AG09309 (cell line): ENCODE measurements around the gene CASQ1.

ENCODE experiments used
- DNase-seq: peaks from one replicate; pipeline ENCODE4 v3.0.0-alpha.2; 2010; ENCODE audit warnings: low read depth
- H3K4me3 ChIP-seq: 2 replicates; pipeline ENCODE4 v1.5.1; 2011; ENCODE audit warnings: mild to moderate bottlenecking, low read depth, low read length, moderate library complexity; ENCODE audit not compliant: control insufficient read depth
- TF ChIP-seq, protein P1 (sequence below): IDR thresholded peaks from 2 replicates; pipeline ENCODE4 v1.5.1; 2011; ENCODE audit warnings: mild to moderate bottlenecking, low read depth, low read length, inconsistent platforms; ENCODE audit not compliant: insufficient read depth, control insufficient read depth; ENCODE audit errors: missing control alignments

The CASQ1 gene

DNA sequence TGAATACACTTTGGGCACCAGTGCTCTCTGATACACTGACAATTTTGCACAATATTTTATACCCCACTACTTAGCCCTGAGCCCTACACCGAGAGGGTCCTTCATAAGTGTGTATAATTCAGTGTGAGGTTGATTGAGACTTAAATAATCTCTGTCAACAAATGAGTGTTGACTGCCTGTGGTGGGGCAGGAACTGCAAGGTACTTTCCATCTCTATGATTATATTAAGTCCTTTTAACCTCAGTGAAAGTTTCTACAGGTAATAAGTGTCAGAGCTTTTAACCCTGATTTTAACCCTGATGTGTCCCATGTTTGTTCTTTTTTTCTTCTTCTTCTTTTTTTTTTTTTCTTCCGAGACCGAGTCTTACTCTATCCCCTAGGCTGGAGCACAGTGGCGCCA lies 5.8 kb downstream of the CASQ1 start:
- H3K4me3 ChIP-seq, result no peak overlapping the region
- no peak for DNase-seq

DNA sequence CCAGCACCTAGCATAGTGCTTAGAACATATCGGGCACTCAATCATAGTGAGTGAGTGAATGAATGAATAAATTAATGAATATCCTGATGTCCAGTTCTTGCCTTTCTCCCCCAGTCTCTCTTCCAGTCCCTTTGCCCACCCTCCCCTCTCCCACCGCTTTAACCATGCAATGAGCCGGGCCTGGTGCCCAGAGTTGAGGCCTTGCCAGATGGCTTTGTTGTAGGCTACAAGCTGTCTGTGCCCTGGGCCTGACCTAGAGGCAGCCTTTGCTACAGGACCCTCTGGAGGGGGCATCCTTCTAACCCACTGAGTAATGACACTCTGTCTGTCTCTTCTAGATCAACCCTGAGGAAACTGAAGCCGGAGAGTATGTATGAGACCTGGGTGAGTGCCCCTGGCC lies 6.9 kb downstream of the CASQ1 start:
- no peak overlapping the region for H3K4me3 ChIP-seq
- TF ChIP-seq, protein P1, sequence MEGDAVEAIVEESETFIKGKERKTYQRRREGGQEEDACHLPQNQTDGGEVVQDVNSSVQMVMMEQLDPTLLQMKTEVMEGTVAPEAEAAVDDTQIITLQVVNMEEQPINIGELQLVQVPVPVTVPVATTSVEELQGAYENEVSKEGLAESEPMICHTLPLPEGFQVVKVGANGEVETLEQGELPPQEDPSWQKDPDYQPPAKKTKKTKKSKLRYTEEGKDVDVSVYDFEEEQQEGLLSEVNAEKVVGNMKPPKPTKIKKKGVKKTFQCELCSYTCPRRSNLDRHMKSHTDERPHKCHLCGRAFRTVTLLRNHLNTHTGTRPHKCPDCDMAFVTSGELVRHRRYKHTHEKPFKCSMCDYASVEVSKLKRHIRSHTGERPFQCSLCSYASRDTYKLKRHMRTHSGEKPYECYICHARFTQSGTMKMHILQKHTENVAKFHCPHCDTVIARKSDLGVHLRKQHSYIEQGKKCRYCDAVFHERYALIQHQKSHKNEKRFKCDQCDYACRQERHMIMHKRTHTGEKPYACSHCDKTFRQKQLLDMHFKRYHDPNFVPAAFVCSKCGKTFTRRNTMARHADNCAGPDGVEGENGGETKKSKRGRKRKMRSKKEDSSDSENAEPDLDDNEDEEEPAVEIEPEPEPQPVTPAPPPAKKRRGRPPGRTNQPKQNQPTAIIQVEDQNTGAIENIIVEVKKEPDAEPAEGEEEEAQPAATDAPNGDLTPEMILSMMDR, result no peak
- no peak for DNase-seq

More for the DNA sequence above, 5.8 kb downstream of the CASQ1 start:
- TF ChIP-seq, protein P1, result no peak

- H3K4me3 ChIP-seq, result no peak overlapping the region
- no peak for DNase-seq
- TF ChIP-seq, protein P1, result no peak
These were observed 10.4 kb downstream of the CASQ1 start for GRCh38 chr1:160200786-160201185.

DNA sequence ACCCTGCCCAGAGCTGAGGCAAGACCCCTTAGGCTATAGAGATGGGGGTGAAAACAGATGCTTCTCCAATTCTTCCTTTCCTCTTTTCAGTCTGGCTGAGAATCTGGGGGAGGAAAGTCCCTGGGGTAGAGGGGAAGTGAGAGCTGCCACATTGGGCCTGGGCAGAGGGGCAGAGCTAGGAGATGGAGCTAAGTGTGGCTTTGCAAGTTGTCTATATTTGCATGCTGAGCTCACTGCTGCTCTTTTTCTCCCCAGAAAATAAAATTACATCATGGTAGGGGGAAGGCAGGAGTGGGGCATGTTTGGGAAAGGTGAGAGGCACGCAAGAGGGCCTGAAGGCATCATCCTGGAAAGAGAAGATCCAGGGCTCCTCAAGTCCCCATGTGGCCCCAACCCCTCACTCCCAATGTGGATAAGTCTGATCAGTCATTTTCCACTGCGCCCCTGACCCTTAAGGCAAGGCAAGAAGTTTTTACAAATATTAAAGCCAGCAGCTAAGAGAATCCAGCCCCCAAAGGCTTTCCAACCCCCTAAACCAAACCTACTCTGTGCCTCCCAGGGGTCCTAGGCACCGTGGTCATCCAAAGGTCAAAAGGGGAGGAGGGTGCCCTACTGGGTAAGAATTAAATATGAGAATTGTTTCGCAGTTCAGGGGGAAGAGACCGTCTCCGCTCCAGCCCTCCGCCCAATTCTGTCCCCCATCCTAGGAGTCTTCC lies 14.3 kb downstream of the CASQ1 start:
- peak overlapping the region; percentile 41 for H3K4me3 ChIP-seq
- TF ChIP-seq, protein P1, result no peak

GRCh38 chr1:160205242-160206035 lies 15.1 kb downstream of the CASQ1 start, which contains the start of gene PEA15:
PEA15 (plus strand) TSS chr1:160205384; CDS start chr1:160211545, 6,161 bp downstream.
- H3K4me3 ChIP-seq, result peak within 1 kb of the TSS; percentile 72
- TF ChIP-seq, protein P1, result no peak
- no peak for DNase-seq

More for the DNA sequence above, 14.3 kb downstream of the CASQ1 start:
- no peak for DNase-seq

DNA sequence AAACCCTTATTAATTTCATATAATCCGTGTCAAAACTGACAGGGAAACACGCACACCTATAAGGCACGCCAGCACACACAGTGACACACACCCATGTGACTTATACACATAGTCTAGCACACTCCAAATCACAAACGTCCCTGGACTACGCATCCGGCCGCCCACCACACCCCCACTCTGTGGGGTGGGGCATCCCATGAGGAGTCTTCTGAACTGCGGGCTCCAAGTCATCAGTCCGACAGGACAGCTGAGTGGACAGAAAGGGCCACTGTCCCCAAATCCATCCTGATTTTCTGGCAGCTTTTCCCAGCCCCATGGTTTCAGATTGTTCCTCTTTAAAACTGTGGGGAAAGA lies 15.6 kb downstream of the CASQ1 start:
- DNase-seq, result no peak
- H3K4me3 ChIP-seq, result peak overlapping the region; percentile 72
- TF ChIP-seq, protein P1, result no peak
